A673 (cell line): ENCODE results near the gene NRP2. TPM values are rescaled to one million over a fixed set of nuclear protein-coding genes. Genes with fewer than 3 reads are reported as not detected.

Experiments used
- BruUV-seq: library from RNA; stranded (reverse); fragments of 400-500 nt; replicated peaks from 2 replicates; lab custom pipeline; 2021; lab: Mats Ljungman, UMichigan
- CTCF ChIA-PET: fragments of 300-600 bp; sonication (Branson Sonifier 250); formaldehyde crosslinking; loops from one replicate; lab custom pipeline; 2022; ENCODE audit warnings: antibody characterized with exemption; lab: Charles Lee
- POLR2A ChIA-PET: fragments of 300-600 bp; sonication (Branson Sonifier 250); formaldehyde crosslinking; loops from one replicate; lab custom pipeline; 2022; ENCODE audit warnings: antibody characterized with exemption; ENCODE audit not compliant: low non-redundant PET; lab: Charles Lee
- DNase-seq: peaks from one replicate; pipeline ENCODE4 v3.0.0-alpha.2; 2015; ENCODE audit warnings: low spot score
- H3K27ac ChIP-seq: fragments of 200-600 bp; sonication (generic); 2 replicates; pipeline ENCODE4 v1.5.1; 2016; ENCODE audit warnings: mixed run types, low read depth, mild to moderate bottlenecking, mixed read lengths, antibody characterized with exemption, low read length; ENCODE audit not compliant: poor library complexity, severe bottlenecking
- H3K27me3 ChIP-seq: fragments of 200-600 bp; sonication (generic); replicated peaks from 2 replicates; pipeline ENCODE4 v1.6.1; 2017; ENCODE audit warnings: mixed run types, low read depth, mild to moderate bottlenecking, mixed read lengths, antibody characterized with exemption, low read length; ENCODE audit not compliant: insufficient read depth, poor library complexity
- H3K36me3 ChIP-seq: fragments of 200-600 bp; sonication (generic); 2 replicates; pipeline ENCODE4 v1.6.1; 2016; ENCODE audit warnings: mixed run types, mild to moderate bottlenecking, mixed read lengths, antibody characterized with exemption, low read length; ENCODE audit not compliant: insufficient read depth, poor library complexity, severe bottlenecking
- H3K4me1 ChIP-seq: fragments of 200-600 bp; sonication (generic); 2 replicates; pipeline ENCODE4 v1.6.1; 2017; ENCODE audit warnings: mixed run types, mild to moderate bottlenecking, mixed read lengths, antibody characterized with exemption, low read length; ENCODE audit not compliant: insufficient read depth, poor library complexity, severe bottlenecking
- H3K4me3 ChIP-seq: fragments of 200-600 bp; sonication (generic); 2 replicates; pipeline ENCODE4 v1.5.1; 2016; ENCODE audit warnings: low read depth, mixed run types, mild to moderate bottlenecking, mixed read lengths, low read length; ENCODE audit not compliant: poor library complexity, severe bottlenecking
- H3K9me3 ChIP-seq: fragments of 200-600 bp; sonication (generic); 2 replicates; pipeline ENCODE4 v1.6.1; 2016; ENCODE audit warnings: mixed run types, low read depth, mild to moderate bottlenecking, mixed read lengths, antibody characterized with exemption, low read length; ENCODE audit not compliant: poor library complexity, severe bottlenecking
- EZH2 ChIP-seq: fragments of 200-600 bp; sonication (generic); IDR thresholded peaks from 2 replicates; pipeline ENCODE4 v1.6.1; 2017; ENCODE audit warnings: borderline replicate concordance, low read depth, mild to moderate bottlenecking, mixed read lengths, antibody characterized with exemption, low read length; ENCODE audit not compliant: poor library complexity, severe bottlenecking
- intact Hi-C: fragments of 100-400 bp; cut with micrococcal nuclease; formaldehyde crosslinking; loops from one replicate; pipeline ENCODE4 v1.10.0; 2022; ENCODE audit not compliant: unreplicated experiment
- total RNA-seq: library from RNA; stranded (reverse); gene quantifications from 2 replicates; pipeline ENCODE4 v1.2.3, GENCODE V29; 2021
- TF ChIP-seq, protein P1 (sequence below): fragments of 300-800, 200-600 bp; sonication (generic); conservative IDR thresholded peaks from 2 replicates; pipeline ENCODE4 v1.5.1; 2017; ENCODE audit warnings: low read depth, mild to moderate bottlenecking, antibody characterized with exemption, low read length, moderate library complexity, mixed read lengths

The NRP2 gene
- total RNA-seq, 1 experiment from 2014 or later = 4.0 TPM

- Histone ChIP-seq H3K4me1 (peaks cover 19% of the 10 kb centered on the region), H3K36me3 (no peaks in the 10 kb centered on the region), H3K4me3 (no peak overlapping the region), H3K27me3 (no peaks in the 10 kb centered on the region), H3K27ac (peak overlapping the region; percentile 61), H3K9me3 (no peaks in the 10 kb centered on the region)
- BruUV-seq = no TSS peak
- POLR2A ChIA-PET = no interaction called here
- CTCF ChIA-PET = no interaction called here
- no peak for TF ChIP-seq EZH2
- TF ChIP-seq, protein P1, sequence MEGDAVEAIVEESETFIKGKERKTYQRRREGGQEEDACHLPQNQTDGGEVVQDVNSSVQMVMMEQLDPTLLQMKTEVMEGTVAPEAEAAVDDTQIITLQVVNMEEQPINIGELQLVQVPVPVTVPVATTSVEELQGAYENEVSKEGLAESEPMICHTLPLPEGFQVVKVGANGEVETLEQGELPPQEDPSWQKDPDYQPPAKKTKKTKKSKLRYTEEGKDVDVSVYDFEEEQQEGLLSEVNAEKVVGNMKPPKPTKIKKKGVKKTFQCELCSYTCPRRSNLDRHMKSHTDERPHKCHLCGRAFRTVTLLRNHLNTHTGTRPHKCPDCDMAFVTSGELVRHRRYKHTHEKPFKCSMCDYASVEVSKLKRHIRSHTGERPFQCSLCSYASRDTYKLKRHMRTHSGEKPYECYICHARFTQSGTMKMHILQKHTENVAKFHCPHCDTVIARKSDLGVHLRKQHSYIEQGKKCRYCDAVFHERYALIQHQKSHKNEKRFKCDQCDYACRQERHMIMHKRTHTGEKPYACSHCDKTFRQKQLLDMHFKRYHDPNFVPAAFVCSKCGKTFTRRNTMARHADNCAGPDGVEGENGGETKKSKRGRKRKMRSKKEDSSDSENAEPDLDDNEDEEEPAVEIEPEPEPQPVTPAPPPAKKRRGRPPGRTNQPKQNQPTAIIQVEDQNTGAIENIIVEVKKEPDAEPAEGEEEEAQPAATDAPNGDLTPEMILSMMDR = no peak
- DNase-seq = peak; percentile 54
- intact Hi-C loops = no loop called here
Observed at GRCh38 chr2:205733648-205734047, 51.3 kb downstream of the NRP2 start.

DNA sequence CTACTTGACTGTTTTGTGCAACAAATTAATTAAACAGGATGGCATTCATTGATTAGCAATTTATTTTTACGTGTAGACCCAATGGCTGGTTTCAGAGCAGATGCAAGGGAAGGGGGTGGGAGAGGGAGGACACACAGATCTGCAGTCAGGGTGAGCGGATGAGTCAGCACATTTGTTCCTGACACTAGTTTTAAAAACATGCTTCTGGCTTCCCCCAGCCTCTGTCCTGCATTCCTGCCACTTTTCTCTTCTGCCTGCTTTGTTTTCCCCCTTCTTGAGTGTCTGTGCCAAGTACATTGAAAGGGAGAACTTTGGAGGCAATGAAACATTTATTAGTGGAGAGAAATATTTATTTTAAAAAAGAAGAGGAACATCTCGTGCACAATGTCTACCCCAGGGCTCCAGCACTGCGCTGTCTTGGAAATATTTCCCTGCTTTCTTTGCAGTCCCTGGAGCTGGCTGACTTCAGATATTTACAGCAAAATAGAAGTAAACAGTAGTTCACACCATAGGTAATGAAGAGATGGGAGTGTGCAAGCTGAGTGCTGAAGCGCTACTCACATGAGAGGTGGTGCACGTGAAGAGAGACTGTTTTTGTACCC, 52.2 kb downstream of the NRP2 start:
- ChIA-PET CTCF (no interaction called here), POLR2A (no interaction called here)
- peak overlapping the region; percentile 63 for H3K27ac ChIP-seq
- H3K27me3 ChIP-seq = no peaks in the 10 kb centered on the region
- TF ChIP-seq EZH2 = no peak
- TF ChIP-seq, protein P1 = no peak
- no peaks in the 10 kb centered on the region for H3K9me3 ChIP-seq
- intact Hi-C loops = no loop called here
- no peaks in the 10 kb centered on the region for H3K36me3 ChIP-seq
- no TSS peak for BruUV-seq
- DNase-seq = peak; percentile 55
- H3K4me3 ChIP-seq = no peak overlapping the region
- H3K4me1 ChIP-seq = peaks cover 19% of the 10 kb centered on the region

- CTCF ChIA-PET = no interaction called here
- intact Hi-C loops = no loop called here
- TF ChIP-seq, protein P1 = no peak
- TF ChIP-seq EZH2 = no peak
- Histone ChIP-seq H3K9me3 (no peaks in the 10 kb centered on the region), H3K27ac (no peak overlapping the region), H3K4me3 (no peak overlapping the region), H3K27me3 (no peaks in the 10 kb centered on the region), H3K36me3 (no peaks in the 10 kb centered on the region), H3K4me1 (peaks cover 17% of the 10 kb centered on the region)
- BruUV-seq = no TSS peak
- DNase-seq = no peak
- POLR2A ChIA-PET = no interaction called here
Observed at GRCh38 chr2:205738117-205738968, 56.0 kb downstream of the NRP2 start.
